GM12878 (cell line): ENCODE data around the gene KCND2.

Source experiments
- BRCA1 ChIP-seq: IDR thresholded peaks from 2 replicates; pipeline ENCODE4 v1.6.1; 2011; ENCODE audit warnings: low read depth, low read length, improper control_type of control experiment
- CHD1 ChIP-seq: IDR thresholded peaks from 2 replicates; pipeline ENCODE4 v1.6.1; 2012; ENCODE audit warnings: low read depth, low read length, improper control_type of control experiment
- NBN ChIP-seq: fragments of 450-650 bp; IDR thresholded peaks from 2 replicates; pipeline ENCODE4 v1.6.1; 2016
- POLR2A ChIP-seq: IDR thresholded peaks from 2 replicates; pipeline ENCODE4 v1.6.1; 2011; ENCODE audit warnings: low read depth, mild to moderate bottlenecking, low read length
- POLR2AphosphoS5 ChIP-seq: IDR thresholded peaks from 2 replicates; pipeline ENCODE4 v1.6.1; 2011; ENCODE audit warnings: mild to moderate bottlenecking, low read length, inconsistent platforms
- RAD21 ChIP-seq: IDR thresholded peaks from 2 replicates; pipeline ENCODE4 v1.6.1; 2011; ENCODE audit warnings: mild to moderate bottlenecking, low read depth, low read length, moderate library complexity; ENCODE audit not compliant: insufficient read depth
- RCOR1 ChIP-seq: conservative IDR thresholded peaks from 2 replicates; pipeline ENCODE4 v1.6.1; 2012; ENCODE audit warnings: low read depth, low read length, improper control_type of control experiment
- WRNIP1 ChIP-seq: IDR thresholded peaks from 2 replicates; pipeline ENCODE4 v1.6.1; 2011; ENCODE audit warnings: low read depth, low read length, improper control_type of control experiment, borderline replicate concordance
- YY1 ChIP-seq: IDR thresholded peaks from 2 replicates; pipeline ENCODE4 v1.6.1; 2011; ENCODE audit warnings: low read depth, mild to moderate bottlenecking, low read length
- ZBTB11 ChIP-seq: fragments of 450-650 bp; formaldehyde crosslinking; IDR thresholded peaks from 2 replicates; pipeline ENCODE4 v1.5.0; 2022; ENCODE audit warnings: mild to moderate bottlenecking, missing genetic modification characterization
- TF ChIP-seq, protein P1 (sequence below), 3 experiments: IDR thresholded peaks in 2 of 3; conservative IDR thresholded peaks in 1 of 3; 2 replicates each; pipeline ENCODE4 v1.5.1; 2011; ENCODE audit warnings: low read depth in 3 of 3, low read length in 3 of 3, mild to moderate bottlenecking in 3 of 3, control low read depth in 2 of 3, moderate library complexity in 2 of 3, inconsistent platforms in 1 of 3, mixed read lengths in 1 of 3; ENCODE audit not compliant: control insufficient read depth in 2 of 3, insufficient read depth in 1 of 3; ENCODE audit errors: extremely low read depth in 1 of 3
- TF ChIP-seq, protein P2 (sequence below): fragments of 450-650 bp; IDR thresholded peaks from 2 replicates; pipeline ENCODE4 v1.6.1; 2017; ENCODE audit warnings: antibody characterized with exemption, mild to moderate bottlenecking, moderate library complexity
- TF ChIP-seq, protein P3 (sequence below): fragments of 450-650 bp; IDR thresholded peaks from 2 replicates; pipeline ENCODE4 v1.6.1; 2017; ENCODE audit warnings: mild to moderate bottlenecking, moderate library complexity

GRCh38 chr7:120733143-120733542 lies 460.2 kb downstream of the KCND2 start:
- TF ChIP-seq WRNIP1 = no peak
- TF ChIP-seq, protein P1, sequence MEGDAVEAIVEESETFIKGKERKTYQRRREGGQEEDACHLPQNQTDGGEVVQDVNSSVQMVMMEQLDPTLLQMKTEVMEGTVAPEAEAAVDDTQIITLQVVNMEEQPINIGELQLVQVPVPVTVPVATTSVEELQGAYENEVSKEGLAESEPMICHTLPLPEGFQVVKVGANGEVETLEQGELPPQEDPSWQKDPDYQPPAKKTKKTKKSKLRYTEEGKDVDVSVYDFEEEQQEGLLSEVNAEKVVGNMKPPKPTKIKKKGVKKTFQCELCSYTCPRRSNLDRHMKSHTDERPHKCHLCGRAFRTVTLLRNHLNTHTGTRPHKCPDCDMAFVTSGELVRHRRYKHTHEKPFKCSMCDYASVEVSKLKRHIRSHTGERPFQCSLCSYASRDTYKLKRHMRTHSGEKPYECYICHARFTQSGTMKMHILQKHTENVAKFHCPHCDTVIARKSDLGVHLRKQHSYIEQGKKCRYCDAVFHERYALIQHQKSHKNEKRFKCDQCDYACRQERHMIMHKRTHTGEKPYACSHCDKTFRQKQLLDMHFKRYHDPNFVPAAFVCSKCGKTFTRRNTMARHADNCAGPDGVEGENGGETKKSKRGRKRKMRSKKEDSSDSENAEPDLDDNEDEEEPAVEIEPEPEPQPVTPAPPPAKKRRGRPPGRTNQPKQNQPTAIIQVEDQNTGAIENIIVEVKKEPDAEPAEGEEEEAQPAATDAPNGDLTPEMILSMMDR (IDR thresholded peaks at IDR 0.05 in 2 of 3, conservative IDR thresholded peaks at IDR 0.05 in 1 of 3; ENCODE audit: control insufficient read depth in 2 of 3, extremely low read depth in 1 of 3, insufficient read depth in 1 of 3, low read depth in 3 of 3, low read length in 3 of 3) = no peak
- TF ChIP-seq, protein P2, sequence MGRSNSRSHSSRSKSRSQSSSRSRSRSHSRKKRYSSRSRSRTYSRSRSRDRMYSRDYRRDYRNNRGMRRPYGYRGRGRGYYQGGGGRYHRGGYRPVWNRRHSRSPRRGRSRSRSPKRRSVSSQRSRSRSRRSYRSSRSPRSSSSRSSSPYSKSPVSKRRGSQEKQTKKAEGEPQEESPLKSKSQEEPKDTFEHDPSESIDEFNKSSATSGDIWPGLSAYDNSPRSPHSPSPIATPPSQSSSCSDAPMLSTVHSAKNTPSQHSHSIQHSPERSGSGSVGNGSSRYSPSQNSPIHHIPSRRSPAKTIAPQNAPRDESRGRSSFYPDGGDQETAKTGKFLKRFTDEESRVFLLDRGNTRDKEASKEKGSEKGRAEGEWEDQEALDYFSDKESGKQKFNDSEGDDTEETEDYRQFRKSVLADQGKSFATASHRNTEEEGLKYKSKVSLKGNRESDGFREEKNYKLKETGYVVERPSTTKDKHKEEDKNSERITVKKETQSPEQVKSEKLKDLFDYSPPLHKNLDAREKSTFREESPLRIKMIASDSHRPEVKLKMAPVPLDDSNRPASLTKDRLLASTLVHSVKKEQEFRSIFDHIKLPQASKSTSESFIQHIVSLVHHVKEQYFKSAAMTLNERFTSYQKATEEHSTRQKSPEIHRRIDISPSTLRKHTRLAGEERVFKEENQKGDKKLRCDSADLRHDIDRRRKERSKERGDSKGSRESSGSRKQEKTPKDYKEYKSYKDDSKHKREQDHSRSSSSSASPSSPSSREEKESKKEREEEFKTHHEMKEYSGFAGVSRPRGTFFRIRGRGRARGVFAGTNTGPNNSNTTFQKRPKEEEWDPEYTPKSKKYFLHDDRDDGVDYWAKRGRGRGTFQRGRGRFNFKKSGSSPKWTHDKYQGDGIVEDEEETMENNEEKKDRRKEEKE = no peak
- TF ChIP-seq YY1 = no peak
- TF ChIP-seq, protein P3, sequence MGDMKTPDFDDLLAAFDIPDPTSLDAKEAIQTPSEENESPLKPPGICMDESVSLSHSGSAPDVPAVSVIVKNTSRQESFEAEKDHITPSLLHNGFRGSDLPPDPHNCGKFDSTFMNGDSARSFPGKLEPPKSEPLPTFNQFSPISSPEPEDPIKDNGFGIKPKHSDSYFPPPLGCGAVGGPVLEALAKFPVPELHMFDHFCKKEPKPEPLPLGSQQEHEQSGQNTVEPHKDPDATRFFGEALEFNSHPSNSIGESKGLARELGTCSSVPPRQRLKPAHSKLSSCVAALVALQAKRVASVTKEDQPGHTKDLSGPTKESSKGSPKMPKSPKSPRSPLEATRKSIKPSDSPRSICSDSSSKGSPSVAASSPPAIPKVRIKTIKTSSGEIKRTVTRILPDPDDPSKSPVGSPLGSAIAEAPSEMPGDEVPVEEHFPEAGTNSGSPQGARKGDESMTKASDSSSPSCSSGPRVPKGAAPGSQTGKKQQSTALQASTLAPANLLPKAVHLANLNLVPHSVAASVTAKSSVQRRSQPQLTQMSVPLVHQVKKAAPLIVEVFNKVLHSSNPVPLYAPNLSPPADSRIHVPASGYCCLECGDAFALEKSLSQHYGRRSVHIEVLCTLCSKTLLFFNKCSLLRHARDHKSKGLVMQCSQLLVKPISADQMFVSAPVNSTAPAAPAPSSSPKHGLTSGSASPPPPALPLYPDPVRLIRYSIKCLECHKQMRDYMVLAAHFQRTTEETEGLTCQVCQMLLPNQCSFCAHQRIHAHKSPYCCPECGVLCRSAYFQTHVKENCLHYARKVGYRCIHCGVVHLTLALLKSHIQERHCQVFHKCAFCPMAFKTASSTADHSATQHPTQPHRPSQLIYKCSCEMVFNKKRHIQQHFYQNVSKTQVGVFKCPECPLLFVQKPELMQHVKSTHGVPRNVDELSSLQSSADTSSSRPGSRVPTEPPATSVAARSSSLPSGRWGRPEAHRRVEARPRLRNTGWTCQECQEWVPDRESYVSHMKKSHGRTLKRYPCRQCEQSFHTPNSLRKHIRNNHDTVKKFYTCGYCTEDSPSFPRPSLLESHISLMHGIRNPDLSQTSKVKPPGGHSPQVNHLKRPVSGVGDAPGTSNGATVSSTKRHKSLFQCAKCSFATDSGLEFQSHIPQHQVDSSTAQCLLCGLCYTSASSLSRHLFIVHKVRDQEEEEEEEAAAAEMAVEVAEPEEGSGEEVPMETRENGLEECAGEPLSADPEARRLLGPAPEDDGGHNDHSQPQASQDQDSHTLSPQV = no peak
- TF ChIP-seq BRCA1 = no peak
- TF ChIP-seq POLR2A = no peak
- TF ChIP-seq ZBTB11 (CRISPR knock-in tag) = no peak
- TF ChIP-seq RCOR1 = no peak
- TF ChIP-seq CHD1 = no peak
- TF ChIP-seq POLR2AphosphoS5 = no peak
- TF ChIP-seq RAD21 = no peak
- no peak for TF ChIP-seq NBN
